Adipocyte (in vitro differentiated cells): ENCODE measurements around the gene PPP2R5D.

Source experiments
- DNase-seq: peaks from one replicate; pipeline ENCODE4 v3.0.0-alpha.2; 2015; ENCODE audit warnings: low read depth
- H3K27me3 ChIP-seq: replicated peaks from 2 replicates; pipeline ENCODE4 v1.7.0; 2013; ENCODE audit warnings: mild to moderate bottlenecking, low read length, moderate library complexity; ENCODE audit not compliant: control insufficient read depth, insufficient read depth
- H3K36me3 ChIP-seq: 2 replicates; pipeline ENCODE4 v1.7.0; 2013; ENCODE audit warnings: low read length, mild to moderate bottlenecking, moderate library complexity; ENCODE audit not compliant: control insufficient read depth, insufficient read depth, severe bottlenecking
- H3K4me1 ChIP-seq: 2 replicates; pipeline ENCODE4 v1.7.0; 2013; ENCODE audit warnings: mild to moderate bottlenecking, low read length, moderate library complexity; ENCODE audit not compliant: control insufficient read depth, insufficient read depth
- H3K4me3 ChIP-seq: 2 replicates; pipeline ENCODE4 v1.7.0; 2013; ENCODE audit warnings: mild to moderate bottlenecking, low read length, moderate library complexity
- H3K9ac ChIP-seq: 2 replicates; pipeline ENCODE4 v1.7.0; 2013; ENCODE audit warnings: mild to moderate bottlenecking, low read length, moderate library complexity
- H3K9me3 ChIP-seq: 2 replicates; pipeline ENCODE4 v1.7.0; 2013; ENCODE audit warnings: mild to moderate bottlenecking, low read length, moderate library complexity; ENCODE audit not compliant: control insufficient read depth

PPP2R5D gene

GRCh38 chr6:42966571-42966970 is 17.8 kb upstream of the PPP2R5D start:
- Histone ChIP-seq H3K9ac (no peak overlapping the region), H3K36me3 (peaks cover 28% of the 10 kb centered on the region), H3K27me3 (no peaks in the 10 kb centered on the region), H3K4me3 (no peak overlapping the region), H3K4me1 (peaks cover 11% of the 10 kb centered on the region), H3K9me3 (no peaks in the 10 kb centered on the region)
- DNase-seq = no peak

DNA sequence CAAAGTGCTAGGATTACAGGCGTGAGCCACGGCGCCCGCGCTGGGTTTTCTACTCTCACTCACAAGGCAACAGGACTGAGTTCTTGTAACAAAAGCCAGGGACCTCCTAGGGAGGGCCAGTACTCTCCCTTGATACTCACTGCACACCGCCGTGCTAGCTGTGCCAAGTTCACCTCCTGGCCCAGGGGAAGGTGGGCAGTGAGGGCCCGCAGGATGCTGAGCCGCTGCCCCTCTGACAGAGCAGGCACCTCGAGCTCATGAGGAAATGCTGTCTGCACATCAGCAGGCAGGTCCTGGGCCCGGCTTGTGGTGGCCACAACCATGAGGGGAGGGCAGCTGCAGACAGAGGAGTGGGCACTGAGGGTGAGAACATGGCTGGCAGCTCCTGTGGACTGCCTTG is 17.1 kb upstream of the PPP2R5D start:
- Histone ChIP-seq H3K9ac (no peak overlapping the region), H3K9me3 (no peaks in the 10 kb centered on the region), H3K27me3 (no peaks in the 10 kb centered on the region), H3K4me3 (no peak overlapping the region), H3K36me3 (peaks cover 25% of the 10 kb centered on the region), H3K4me1 (peaks cover 12% of the 10 kb centered on the region)
- no peak for DNase-seq

DNA sequence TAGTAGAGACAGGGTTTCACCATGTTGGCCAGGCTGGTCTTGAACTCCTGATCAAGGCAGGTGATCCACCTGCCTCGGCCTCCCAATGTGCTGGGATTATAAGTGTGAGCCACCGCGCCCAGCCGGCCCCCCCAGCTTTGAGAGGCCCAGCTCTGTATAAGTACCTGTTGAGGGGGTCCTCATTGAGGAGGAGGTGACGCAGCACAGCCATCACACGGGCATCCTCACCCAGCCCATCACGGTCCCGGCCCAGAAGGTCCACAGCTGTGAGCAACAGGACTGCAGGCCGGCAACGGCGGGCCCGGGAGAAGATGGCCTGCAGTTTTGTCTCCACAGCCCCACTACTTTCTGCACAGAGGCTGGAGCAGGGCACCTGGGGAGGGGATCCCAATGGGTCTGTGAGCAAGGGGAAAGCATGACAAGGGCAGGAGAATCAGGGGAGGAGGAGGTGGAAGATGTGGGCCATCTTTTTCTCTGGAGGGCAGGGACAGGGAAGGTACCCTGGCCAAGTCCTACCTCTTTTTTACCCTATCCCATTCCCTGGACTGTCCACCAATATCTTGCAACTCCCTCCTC is 16.2 kb upstream of the PPP2R5D start:
- DNase-seq = no peak
- H3K4me1 ChIP-seq = peaks cover 12% of the 10 kb centered on the region
- H3K36me3 ChIP-seq = peaks cover 25% of the 10 kb centered on the region
- H3K27me3 ChIP-seq = no peaks in the 10 kb centered on the region
- H3K9me3 ChIP-seq = no peaks in the 10 kb centered on the region
- H3K9ac ChIP-seq = no peak overlapping the region
- no peak overlapping the region for H3K4me3 ChIP-seq

DNA sequence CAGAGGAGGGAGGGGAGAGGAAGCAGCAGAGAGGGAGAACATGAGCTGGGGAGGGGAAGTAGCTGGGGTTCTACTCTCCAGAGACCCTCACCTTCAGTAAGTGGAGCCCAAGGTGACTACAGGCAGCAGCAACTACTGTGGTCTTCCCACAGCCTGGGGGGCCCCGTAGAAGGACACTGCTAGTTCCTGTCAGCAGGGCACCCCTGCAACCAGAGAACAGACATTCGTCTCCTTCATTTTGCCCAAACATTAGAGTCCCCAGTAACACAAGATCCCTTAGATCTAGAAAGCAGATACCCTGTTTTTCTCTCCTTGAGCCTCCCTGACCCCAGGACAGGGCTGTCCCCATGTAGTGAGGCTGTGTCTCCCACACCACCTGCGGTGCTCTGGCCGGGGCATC is 15.6 kb upstream of the PPP2R5D start:
- Histone ChIP-seq H3K27me3 (no peaks in the 10 kb centered on the region), H3K36me3 (peaks cover 25% of the 10 kb centered on the region), H3K4me1 (peaks cover 12% of the 10 kb centered on the region), H3K4me3 (no peak overlapping the region), H3K9ac (no peak overlapping the region), H3K9me3 (no peaks in the 10 kb centered on the region)
- no peak for DNase-seq

DNA sequence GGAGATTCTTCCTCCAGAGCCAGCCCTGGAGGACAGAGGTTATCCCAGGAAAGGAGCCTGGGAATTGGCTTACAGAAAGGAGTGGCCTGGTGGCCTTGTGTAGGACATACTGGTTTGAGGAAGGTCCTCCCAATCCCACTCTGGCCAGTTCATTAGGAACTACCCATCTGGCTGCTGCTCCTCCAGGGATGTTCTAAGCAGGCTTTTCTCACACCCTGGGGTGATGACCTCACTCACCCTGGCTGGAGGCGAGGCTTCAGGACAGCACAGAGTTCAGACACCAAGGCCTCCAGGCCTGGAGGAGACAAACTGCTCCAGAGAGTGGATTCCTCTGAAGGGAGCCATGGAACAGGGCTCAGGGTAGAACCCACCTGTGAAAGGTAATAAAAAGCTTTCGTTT is 14.9 kb upstream of the PPP2R5D start:
- H3K4me1 ChIP-seq = peaks cover 12% of the 10 kb centered on the region

DNA sequence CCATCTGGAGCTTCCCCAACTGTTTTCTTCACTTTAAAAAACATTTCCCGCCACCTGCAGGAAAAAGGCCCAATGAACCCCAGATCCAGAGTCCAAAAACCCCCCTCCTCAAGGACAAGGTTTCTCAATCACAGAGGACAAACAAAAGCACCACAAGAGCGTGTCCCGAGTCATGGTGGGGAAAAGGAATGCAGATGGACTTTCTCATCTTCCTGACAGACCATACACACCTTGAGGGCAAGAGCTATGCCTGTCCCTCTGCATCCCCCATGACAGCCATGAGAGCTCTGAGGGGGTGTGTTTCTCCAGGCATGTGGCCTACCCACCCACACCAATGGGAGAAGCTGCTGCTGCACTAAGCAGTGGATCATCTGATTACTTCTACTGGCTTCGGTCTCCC is 14.4 kb upstream of the PPP2R5D start:
- DNase-seq = no peak
- H3K27me3 ChIP-seq = no peaks in the 10 kb centered on the region

More for the DNA sequence above, 14.9 kb upstream of the PPP2R5D start:
- Histone ChIP-seq H3K9me3 (no peaks in the 10 kb centered on the region), H3K4me3 (no peak overlapping the region), H3K36me3 (peaks cover 22% of the 10 kb centered on the region), H3K27me3 (no peaks in the 10 kb centered on the region), H3K9ac (no peak overlapping the region)
- no peak for DNase-seq

DNA sequence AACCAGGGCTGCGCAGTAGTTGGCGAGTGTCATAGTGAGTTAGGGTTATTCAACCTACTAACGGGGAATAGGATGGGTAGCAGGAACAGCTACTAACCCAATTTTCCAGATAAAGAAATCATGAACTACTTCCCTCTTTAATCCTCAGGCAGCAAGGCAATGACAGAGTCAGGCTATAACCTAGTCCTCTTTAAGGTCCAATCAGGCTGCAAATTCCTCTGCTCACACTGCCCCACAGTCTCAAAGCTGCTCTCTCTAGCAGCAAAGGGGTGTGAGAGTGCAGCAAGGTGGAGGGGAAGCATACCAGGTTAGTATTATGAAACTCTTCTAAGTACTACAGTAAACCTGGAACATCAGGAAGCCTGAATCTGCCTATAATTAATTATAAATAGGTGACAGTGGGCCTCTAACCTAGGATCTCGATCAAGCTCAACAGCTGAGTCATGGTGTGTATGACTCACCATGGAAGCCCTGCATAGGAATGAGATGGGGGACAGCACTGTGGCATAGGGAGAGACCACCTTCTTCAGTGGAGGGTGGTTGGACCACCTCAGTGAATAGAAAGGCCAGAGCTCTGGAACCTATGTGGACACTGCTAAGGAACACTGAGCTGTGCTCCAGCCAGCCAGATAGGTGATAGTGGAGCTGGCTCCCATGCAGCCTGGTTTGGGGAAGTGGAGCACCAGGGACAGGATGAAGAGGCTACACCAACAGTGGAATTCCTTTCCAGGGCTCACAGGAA is 13.3 kb upstream of the PPP2R5D start:
- DNase-seq = peak; percentile 36
- H3K9ac ChIP-seq = no peak overlapping the region
- no peaks in the 10 kb centered on the region for H3K27me3 ChIP-seq
- no peaks in the 10 kb centered on the region for H3K9me3 ChIP-seq
- peaks cover 12% of the 10 kb centered on the region for H3K4me1 ChIP-seq
- H3K4me3 ChIP-seq = no peak overlapping the region
- peaks cover 15% of the 10 kb centered on the region for H3K36me3 ChIP-seq

More for the DNA sequence above, 14.4 kb upstream of the PPP2R5D start:
- H3K4me3 ChIP-seq = no peak overlapping the region
- H3K36me3 ChIP-seq = peaks cover 17% of the 10 kb centered on the region
- no peak overlapping the region for H3K9ac ChIP-seq
- no peaks in the 10 kb centered on the region for H3K9me3 ChIP-seq
- peaks cover 12% of the 10 kb centered on the region for H3K4me1 ChIP-seq

DNA sequence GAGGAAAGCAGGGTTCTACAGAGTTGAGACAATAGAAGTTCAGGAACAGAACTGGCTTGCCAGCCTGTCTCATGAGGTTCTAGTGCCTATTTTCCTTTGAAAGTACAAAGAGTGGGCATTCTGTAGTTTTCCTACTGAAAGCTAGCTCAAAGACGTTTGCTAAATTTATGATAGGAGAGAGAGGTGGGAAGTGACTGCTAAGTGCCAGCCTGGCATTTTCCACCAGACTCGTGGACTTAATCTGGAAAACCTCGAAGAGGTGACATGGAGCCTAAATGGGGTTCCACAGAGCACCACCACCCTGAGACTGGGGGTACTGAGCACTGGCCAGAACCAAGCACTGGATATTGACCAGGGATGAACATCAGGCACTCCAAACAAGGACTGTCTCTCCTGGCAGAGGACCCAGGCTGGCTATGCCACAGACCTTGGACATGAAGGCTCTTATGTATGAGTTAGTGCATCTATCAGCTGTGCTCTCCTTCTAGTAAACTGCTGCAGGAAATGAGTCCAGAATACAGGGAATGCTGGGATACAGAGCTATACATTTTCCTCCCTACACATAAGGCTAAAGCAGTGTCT is 12.5 kb upstream of the PPP2R5D start:
- Histone ChIP-seq H3K9ac (no peak overlapping the region), H3K9me3 (no peaks in the 10 kb centered on the region), H3K4me3 (no peak overlapping the region), H3K4me1 (peaks cover 16% of the 10 kb centered on the region), H3K27me3 (no peaks in the 10 kb centered on the region), H3K36me3 (peaks cover 9% of the 10 kb centered on the region)
- DNase-seq = no peak

GRCh38 chr6:42973926-42974325 is 10.4 kb upstream of the PPP2R5D start:
- H3K4me3 ChIP-seq = no peak overlapping the region
- H3K36me3 ChIP-seq = no peaks in the 10 kb centered on the region
- DNase-seq = no peak
- H3K9ac ChIP-seq = no peak overlapping the region
- no peaks in the 10 kb centered on the region for H3K9me3 ChIP-seq
- peaks cover 30% of the 10 kb centered on the region for H3K4me1 ChIP-seq
- no peaks in the 10 kb centered on the region for H3K27me3 ChIP-seq

DNA sequence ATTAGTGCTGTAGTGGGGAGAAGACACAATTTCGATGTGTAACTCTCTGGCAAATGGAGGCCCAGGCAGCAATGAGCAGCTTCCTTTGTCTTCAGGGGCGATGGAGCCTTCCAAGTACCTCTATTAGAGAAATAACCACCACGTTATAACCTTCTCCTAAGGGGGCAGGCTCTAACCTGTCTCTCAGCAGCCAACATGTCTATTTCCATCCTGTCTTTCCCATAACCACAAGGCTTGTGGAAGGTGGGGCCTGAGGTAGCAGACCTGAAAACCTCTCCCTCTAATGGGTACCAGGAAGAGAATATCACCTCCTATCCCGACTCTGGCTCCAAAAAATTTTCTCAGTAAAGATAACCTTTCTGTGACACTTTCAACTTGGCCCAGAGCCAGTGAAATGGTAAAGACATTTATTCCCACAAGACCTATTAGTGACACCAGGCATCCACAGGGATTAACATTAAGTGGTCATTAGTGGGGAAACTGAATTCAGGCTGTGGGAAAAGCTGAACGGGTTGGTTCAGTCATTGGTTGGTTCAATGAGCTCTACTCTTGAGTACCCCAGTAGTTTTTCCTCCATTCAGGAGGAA is 9.4 kb upstream of the PPP2R5D start:
- Histone ChIP-seq H3K9ac (no peak overlapping the region), H3K4me3 (no peak overlapping the region), H3K36me3 (no peaks in the 10 kb centered on the region), H3K9me3 (no peaks in the 10 kb centered on the region), H3K4me1 (peaks cover 39% of the 10 kb centered on the region), H3K27me3 (no peaks in the 10 kb centered on the region)
- DNase-seq = no peak

DNA sequence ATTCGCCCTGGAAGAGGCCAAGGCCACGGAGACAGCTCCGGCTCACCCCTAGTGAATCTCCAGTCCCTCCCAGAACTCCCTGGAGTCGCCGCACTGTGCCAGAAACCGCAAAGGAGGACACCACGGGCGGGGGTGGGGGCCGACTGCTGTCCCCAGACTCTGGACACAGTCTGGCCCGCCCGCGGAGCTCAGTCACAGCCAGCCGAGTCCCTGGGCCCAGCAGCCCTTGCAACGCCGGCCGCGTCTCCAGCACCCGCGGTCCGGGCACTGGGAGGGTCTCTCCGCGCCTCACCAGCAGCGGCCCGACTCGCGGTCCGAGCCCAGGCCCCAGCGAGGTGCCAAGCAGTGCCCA is 5.9 kb upstream of the PPP2R5D start:
- H3K9ac ChIP-seq = peak overlapping the region; percentile 96
- DNase-seq = peak; percentile 57
- no peaks in the 10 kb centered on the region for H3K27me3 ChIP-seq
- peak overlapping the region; percentile 86 for H3K4me3 ChIP-seq
- peaks cover 27% of the 10 kb centered on the region for H3K4me1 ChIP-seq
- no peaks in the 10 kb centered on the region for H3K36me3 ChIP-seq
- H3K9me3 ChIP-seq = no peaks in the 10 kb centered on the region
